Hepatocyte (in vitro differentiated cells): ENCODE data around the gene TMEM100. TPM values are rescaled to one million over a fixed set of nuclear protein-coding genes. Genes with fewer than 3 reads are reported as not detected.

Experiments used
- DNase-seq: peaks from one replicate; pipeline ENCODE4 v3.0.0-alpha.2; 2016; ENCODE audit warnings: low spot score
- H2AFZ ChIP-seq: fragments of 200-600 bp; sonication (generic); 2 replicates; pipeline ENCODE4 v1.6.0; 2016; ENCODE audit warnings: antibody characterized with exemption, mild to moderate bottlenecking
- H3K27ac ChIP-seq: fragments of 200-600 bp; sonication (generic); 2 replicates; pipeline ENCODE4 v1.5.1; 2016; ENCODE audit warnings: mild to moderate bottlenecking
- H3K27me3 ChIP-seq: fragments of 200-600 bp; sonication (generic); 2 replicates; pipeline ENCODE4 v1.6.1; 2016
- H3K36me3 ChIP-seq: fragments of 200-600 bp; sonication (generic); replicated peaks from 2 replicates; pipeline ENCODE4 v1.5.1; 2016; ENCODE audit warnings: low read depth; ENCODE audit not compliant: insufficient read depth
- H3K4me1 ChIP-seq: fragments of 200-600 bp; sonication (generic); 2 replicates; pipeline ENCODE4 v1.5.1; 2016; ENCODE audit warnings: mild to moderate bottlenecking, moderate library complexity; ENCODE audit not compliant: insufficient read depth
- H3K4me2 ChIP-seq: fragments of 200-600 bp; sonication (generic); 2 replicates; pipeline ENCODE4 v1.6.0; 2016
- H3K4me3 ChIP-seq: fragments of 200-600 bp; sonication (generic); 2 replicates; pipeline ENCODE4 v1.5.1; 2016; ENCODE audit warnings: mild to moderate bottlenecking
- H3K79me2 ChIP-seq: fragments of 200-600 bp; sonication (generic); 2 replicates; pipeline ENCODE4 v1.6.0; 2017; ENCODE audit warnings: mild to moderate bottlenecking
- H3K9me2 ChIP-seq: fragments of 200-600 bp; sonication (generic); replicated peaks from 2 replicates; pipeline ENCODE4 v1.6.0; 2017; ENCODE audit warnings: mild to moderate bottlenecking; ENCODE audit not compliant: insufficient read depth
- H3K9me3 ChIP-seq: fragments of 200-600 bp; sonication (generic); 2 replicates; pipeline ENCODE4 v1.5.1; 2016; ENCODE audit warnings: low read depth, mild to moderate bottlenecking
- H4K20me1 ChIP-seq: fragments of 200-600 bp; sonication (generic); 2 replicates; pipeline ENCODE4 v1.6.0; 2016; ENCODE audit warnings: mild to moderate bottlenecking; ENCODE audit not compliant: insufficient read depth, poor library complexity, severe bottlenecking
- EZH2 ChIP-seq: fragments of 200-600 bp; sonication (generic); IDR thresholded peaks from 2 replicates; pipeline ENCODE4 v1.6.1; 2016; ENCODE audit warnings: antibody characterized with exemption, mild to moderate bottlenecking, borderline replicate concordance
- EZH2phosphoT487 ChIP-seq: fragments of 200-600 bp; sonication (generic); IDR thresholded peaks from one replicate; pipeline ENCODE4 v1.6.1; 2018; ENCODE audit warnings: antibody characterized with exemption, mild to moderate bottlenecking, low read depth, moderate library complexity; ENCODE audit not compliant: unreplicated experiment, severe bottlenecking
- WGBS: methylation state at CpG from one replicate; pipeline ENCODE4 v1.1.6; 2016; ENCODE audit warnings: low lambda C conversion rate; ENCODE audit errors: missing lambda C conversion rate; 5-methylcytosine and 5-hydroxymethylcytosine counted together
- polyA plus RNA-seq: library from polyadenylated mRNA; unstranded; fragments of >200 nt; fragmentation: Nextera tagmentation; extraction: Ambion mirVana; gene quantifications from 2 replicates; pipeline ENCODE4 v1.2.1, GENCODE V29; 2016
- total RNA-seq: library from RNA; depleted of rRNA; stranded (reverse); fragments of >200 nt; gene quantifications from 2 replicates; pipeline ENCODE4 v1.2.3, GENCODE V29; 2014
- TF ChIP-seq, protein P1 (sequence below): fragments of 200-600 bp; sonication (generic); IDR thresholded peaks from 2 replicates; pipeline ENCODE4 v1.5.1; 2016; ENCODE audit warnings: antibody characterized with exemption, mild to moderate bottlenecking; ENCODE audit not compliant: poor library complexity

TMEM100 gene
- total and polyA plus RNA-seq, 2 experiments from 2014 or later, result 9.3 to 18.5 TPM

DNA sequence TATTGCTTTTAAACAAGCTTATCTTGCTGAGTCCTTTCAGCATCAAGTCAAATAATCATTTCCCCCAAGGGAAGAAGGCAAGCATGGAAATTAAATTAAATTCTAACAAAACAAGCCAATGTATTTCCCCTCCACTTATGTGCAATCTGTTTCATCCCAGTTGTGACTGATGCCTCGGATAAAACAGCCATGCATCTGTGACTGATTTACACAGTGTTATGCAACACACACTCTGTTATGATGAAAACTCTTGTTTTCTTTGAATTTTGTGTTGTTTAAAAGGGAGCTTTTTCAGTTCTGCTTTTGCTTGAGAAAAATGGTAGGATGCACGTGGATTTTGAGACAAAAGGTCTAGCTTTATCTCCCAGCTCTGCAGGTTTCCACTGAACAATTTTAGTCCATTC, 32.6 kb downstream of the TMEM100 start:
- TF ChIP-seq, protein P1, sequence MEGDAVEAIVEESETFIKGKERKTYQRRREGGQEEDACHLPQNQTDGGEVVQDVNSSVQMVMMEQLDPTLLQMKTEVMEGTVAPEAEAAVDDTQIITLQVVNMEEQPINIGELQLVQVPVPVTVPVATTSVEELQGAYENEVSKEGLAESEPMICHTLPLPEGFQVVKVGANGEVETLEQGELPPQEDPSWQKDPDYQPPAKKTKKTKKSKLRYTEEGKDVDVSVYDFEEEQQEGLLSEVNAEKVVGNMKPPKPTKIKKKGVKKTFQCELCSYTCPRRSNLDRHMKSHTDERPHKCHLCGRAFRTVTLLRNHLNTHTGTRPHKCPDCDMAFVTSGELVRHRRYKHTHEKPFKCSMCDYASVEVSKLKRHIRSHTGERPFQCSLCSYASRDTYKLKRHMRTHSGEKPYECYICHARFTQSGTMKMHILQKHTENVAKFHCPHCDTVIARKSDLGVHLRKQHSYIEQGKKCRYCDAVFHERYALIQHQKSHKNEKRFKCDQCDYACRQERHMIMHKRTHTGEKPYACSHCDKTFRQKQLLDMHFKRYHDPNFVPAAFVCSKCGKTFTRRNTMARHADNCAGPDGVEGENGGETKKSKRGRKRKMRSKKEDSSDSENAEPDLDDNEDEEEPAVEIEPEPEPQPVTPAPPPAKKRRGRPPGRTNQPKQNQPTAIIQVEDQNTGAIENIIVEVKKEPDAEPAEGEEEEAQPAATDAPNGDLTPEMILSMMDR, result no peak
- no peak for TF ChIP-seq EZH2phosphoT487
- no peak for TF ChIP-seq EZH2
- Histone ChIP-seq H3K9me3 (no peaks in the 10 kb centered on the region), H2AFZ (no peak overlapping the region), H3K27me3 (no peaks in the 10 kb centered on the region), H3K9me2 (no peaks in the 10 kb centered on the region), H3K4me1 (peaks cover 13% of the 10 kb centered on the region), H3K4me2 (no peak overlapping the region), H3K27ac (peak overlapping the region; percentile 62), H3K36me3 (no peaks in the 10 kb centered on the region), H3K4me3 (no peak overlapping the region), H4K20me1 (no peaks in the 10 kb centered on the region), H3K79me2 (no peaks in the 10 kb centered on the region)
- no peak for DNase-seq
- WGBS, result 42% methylated on average over 2 of the region's 2 CpGs

DNA sequence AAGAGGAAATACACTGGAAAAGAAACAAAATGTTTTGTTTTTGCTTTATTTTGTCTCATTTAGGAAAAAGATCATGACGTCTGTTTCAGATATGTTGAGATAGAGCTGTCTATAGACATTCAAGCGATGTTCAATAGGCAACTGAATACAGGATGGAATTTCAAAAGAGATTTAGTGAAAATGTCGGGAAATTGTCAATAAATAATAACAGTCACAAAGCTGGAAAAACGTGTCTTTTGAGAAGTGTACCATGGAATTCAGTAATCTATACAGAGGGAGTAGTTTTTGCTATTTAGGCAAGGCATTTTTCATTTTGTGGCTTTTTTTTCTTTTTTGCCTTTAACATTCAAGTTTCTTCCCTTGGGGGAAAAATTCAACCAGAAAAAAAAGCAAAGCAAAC, 33.0 kb downstream of the TMEM100 start:
- WGBS, result 72% methylated on average over 4 of the region's 4 CpGs
- Histone ChIP-seq H3K9me3 (no peaks in the 10 kb centered on the region), H3K4me2 (no peak overlapping the region), H4K20me1 (no peaks in the 10 kb centered on the region), H3K36me3 (no peaks in the 10 kb centered on the region), H3K27ac (peak overlapping the region; percentile 4), H3K4me3 (no peak overlapping the region), H3K9me2 (no peaks in the 10 kb centered on the region), H3K27me3 (no peaks in the 10 kb centered on the region), H3K4me1 (peaks cover 13% of the 10 kb centered on the region), H2AFZ (no peak overlapping the region), H3K79me2 (no peaks in the 10 kb centered on the region)
- TF ChIP-seq EZH2phosphoT487, result no peak
- TF ChIP-seq EZH2, result no peak
- TF ChIP-seq, protein P1, result no peak
- DNase-seq, result no peak

DNA sequence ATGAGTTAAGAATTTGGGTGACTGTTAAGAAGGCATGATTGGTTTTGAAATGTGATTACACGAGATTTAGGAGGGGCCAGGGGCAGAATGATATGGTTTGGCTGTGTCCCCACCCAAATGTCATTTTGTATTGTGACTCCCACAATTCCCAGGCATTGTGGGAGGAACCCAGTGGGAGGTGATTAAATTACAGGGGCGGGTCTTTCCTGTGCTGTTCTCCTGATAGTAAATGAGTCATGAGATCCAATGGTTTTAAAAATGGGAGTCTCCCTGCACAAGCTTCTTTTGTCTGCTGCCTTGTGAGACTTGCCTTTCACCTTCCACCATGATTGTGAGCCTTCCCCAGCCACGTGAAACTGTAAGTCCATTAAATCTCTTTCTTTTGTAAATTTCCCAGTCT, 34.6 kb downstream of the TMEM100 start:
- no peaks in the 10 kb centered on the region for H3K79me2 ChIP-seq
- H4K20me1 ChIP-seq, result no peaks in the 10 kb centered on the region
- peaks cover 8% of the 10 kb centered on the region for H3K4me1 ChIP-seq
- no peaks in the 10 kb centered on the region for H3K27me3 ChIP-seq
- WGBS, result 75% methylated on average over 3 of the region's 3 CpGs
- no peak for TF ChIP-seq EZH2
- TF ChIP-seq EZH2phosphoT487, result no peak
- TF ChIP-seq, protein P1, result no peak
- H3K4me3 ChIP-seq, result no peak overlapping the region
- H3K27ac ChIP-seq, result no peak overlapping the region
- H2AFZ ChIP-seq, result no peak overlapping the region
- H3K9me2 ChIP-seq, result no peaks in the 10 kb centered on the region
- no peak overlapping the region for H3K4me2 ChIP-seq
- no peaks in the 10 kb centered on the region for H3K36me3 ChIP-seq
- H3K9me3 ChIP-seq, result no peaks in the 10 kb centered on the region
- no peak for DNase-seq

DNA sequence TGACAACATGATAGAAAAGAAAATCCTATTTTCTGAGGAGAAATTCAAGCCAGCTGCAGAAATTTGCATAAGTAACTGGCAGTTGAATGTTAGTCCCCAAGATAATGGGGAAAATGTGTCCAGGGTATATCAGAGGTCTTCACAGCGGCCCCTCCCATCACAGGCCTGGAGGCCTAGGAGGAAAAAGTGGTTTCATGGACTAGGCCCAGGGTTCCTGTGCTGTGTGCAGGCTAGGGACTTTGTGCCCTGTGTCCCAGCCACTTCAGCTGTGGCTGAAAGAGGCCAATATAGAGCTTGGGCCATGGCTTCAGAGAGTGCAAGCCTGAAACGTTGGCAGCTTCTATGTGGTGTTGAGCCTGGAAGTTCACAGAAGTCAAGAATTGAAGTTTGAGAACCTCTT, 35.6 kb downstream of the TMEM100 start:
- TF ChIP-seq EZH2phosphoT487, result no peak
- no peak overlapping the region for H3K4me2 ChIP-seq
- no peaks in the 10 kb centered on the region for H3K9me2 ChIP-seq
- H4K20me1 ChIP-seq, result no peaks in the 10 kb centered on the region
- no peak overlapping the region for H3K27ac ChIP-seq
- H3K9me3 ChIP-seq, result no peaks in the 10 kb centered on the region
- no peaks in the 10 kb centered on the region for H3K27me3 ChIP-seq
- no peaks in the 10 kb centered on the region for H3K79me2 ChIP-seq
- H3K36me3 ChIP-seq, result no peaks in the 10 kb centered on the region
- H3K4me1 ChIP-seq, result peaks cover 4% of the 10 kb centered on the region
- no peak overlapping the region for H3K4me3 ChIP-seq
- DNase-seq, result no peak
- 60% methylated on average over 2 of the region's 2 CpGs for WGBS
- no peak overlapping the region for H2AFZ ChIP-seq
